Calu3 (cell line): ENCODE data around the gene MRPL33. TPM values are rescaled to one million over a fixed set of nuclear protein-coding genes. Genes with fewer than 3 reads are reported as not detected.
A peak's percentile ranks its signal among the peaks of the same experiment; 100 is the strongest.

ENCODE experiments used
- BruUV-seq: library from RNA; stranded (reverse); fragments of 400-500 nt; replicated peaks from 2 replicates; lab custom pipeline; 2021; lab: Mats Ljungman, UMichigan
- CTCF ChIA-PET: fragments of 300-600 bp; sonication (Branson Sonifier 250); formaldehyde crosslinking; loops from one replicate; lab custom pipeline; 2022; ENCODE audit warnings: antibody characterized with exemption; lab: Charles Lee
- DNase-seq: peaks from one replicate; pipeline ENCODE4 v3.0.0; 2022
- H3K27ac Mint-ChIP-seq: one replicate; pipeline ENCODE4 v1.8.0; 2022; ENCODE audit warnings: mixed read lengths; ENCODE audit not compliant: unreplicated experiment
- H3K27me3 Mint-ChIP-seq: one replicate; pipeline ENCODE4 v1.8.0; 2022; ENCODE audit warnings: mixed read lengths; ENCODE audit not compliant: unreplicated experiment
- H3K36me3 Mint-ChIP-seq: one replicate; pipeline ENCODE4 v1.8.0; 2022; ENCODE audit warnings: mild to moderate bottlenecking, moderate library complexity, mixed read lengths; ENCODE audit not compliant: insufficient read depth, unreplicated experiment
- H3K4me1 Mint-ChIP-seq: one replicate; pipeline ENCODE4 v1.8.0; 2022; ENCODE audit warnings: mild to moderate bottlenecking, low read depth, mixed read lengths; ENCODE audit not compliant: unreplicated experiment
- H3K4me3 Mint-ChIP-seq: one replicate; pipeline ENCODE4 v1.8.0; 2022; ENCODE audit warnings: mild to moderate bottlenecking, low read depth, moderate library complexity, mixed read lengths; ENCODE audit not compliant: unreplicated experiment
- H3K9me3 Mint-ChIP-seq: one replicate; pipeline ENCODE4 v1.8.0; 2022; ENCODE audit warnings: low read depth, mixed read lengths; ENCODE audit not compliant: unreplicated experiment
- CTCF ChIP-seq: fragments of 200-600 bp; IDR thresholded peaks from one replicate; pipeline ENCODE4 v1.8.0; 2022; ENCODE audit warnings: antibody characterized with exemption; ENCODE audit not compliant: unreplicated experiment
- intact Hi-C: fragments of 100-400 bp; cut with micrococcal nuclease; formaldehyde crosslinking; loops from one replicate; pipeline ENCODE4 v1.10.0; 2022; ENCODE audit not compliant: unreplicated experiment
- total RNA-seq: library from RNA; stranded (reverse); gene quantifications from 2 replicates; pipeline ENCODE4 v1.2.3, GENCODE V29; 2022

MRPL33 gene
- total RNA-seq, 1 experiment from 2014 or later, result 82.9 TPM

GRCh38 chr2:27728081-27728858, 43.2 kb upstream of the MRPL33 start:
- intact Hi-C loops, result no loop called here
- Mint-ChIP-seq H3K27ac (peak overlapping the region; percentile 83), H3K36me3 (no peaks in the 10 kb centered on the region), H3K9me3 (no peaks in the 10 kb centered on the region), H3K4me3 (no peak overlapping the region), H3K27me3 (no peaks in the 10 kb centered on the region), H3K4me1 (peaks cover 49% of the 10 kb centered on the region)
- TF ChIP-seq CTCF, result no peak
- DNase-seq, result no peak
- CTCF ChIA-PET, result interaction anchor here (1.0 kb wide), 1 partner anchor 25 kb away, joined by 3 read pairs; no protein-coding TSS in a partner anchor
- BruUV-seq, result no TSS peak

- Mint-ChIP-seq H3K27me3 (no peaks in the 10 kb centered on the region), H3K36me3 (no peaks in the 10 kb centered on the region), H3K4me3 (no peak overlapping the region), H3K4me1 (peaks cover 42% of the 10 kb centered on the region), H3K27ac (peak overlapping the region; percentile 83), H3K9me3 (no peaks in the 10 kb centered on the region)
- DNase-seq, result no peak
- CTCF ChIA-PET, result no interaction called here
- TF ChIP-seq CTCF, result no peak
- BruUV-seq, result no TSS peak
- intact Hi-C loops, result no loop called here
These were observed 42.3 kb upstream of the MRPL33 start for GRCh38 chr2:27729198-27729597.

GRCh38 chr2:27729614-27730013, 41.9 kb upstream of the MRPL33 start:
- intact Hi-C loops, result no loop called here
- CTCF ChIA-PET, result no interaction called here
- no peaks in the 10 kb centered on the region for H3K36me3 Mint-ChIP-seq
- H3K27me3 Mint-ChIP-seq, result no peaks in the 10 kb centered on the region
- TF ChIP-seq CTCF, result no peak
- no peak for DNase-seq
- peaks cover 43% of the 10 kb centered on the region for H3K4me1 Mint-ChIP-seq
- BruUV-seq, result no TSS peak
- H3K9me3 Mint-ChIP-seq, result no peaks in the 10 kb centered on the region
- H3K27ac Mint-ChIP-seq, result no peak overlapping the region
- H3K4me3 Mint-ChIP-seq, result no peak overlapping the region

GRCh38 chr2:27730261-27730662, 41.3 kb upstream of the MRPL33 start:
- CTCF ChIA-PET, result interaction anchor here (0.7 to 1.1 kb wide), 2 partner anchors 22 to 24 kb away, joined by 3 to 5 read pairs; no protein-coding TSS in a partner anchor
- DNase-seq, result no peak
- Mint-ChIP-seq H3K27ac (no peak overlapping the region), H3K9me3 (no peaks in the 10 kb centered on the region), H3K4me1 (peaks cover 50% of the 10 kb centered on the region), H3K27me3 (no peaks in the 10 kb centered on the region), H3K4me3 (no peak overlapping the region), H3K36me3 (no peaks in the 10 kb centered on the region)
- TF ChIP-seq CTCF, result no peak
- no TSS peak for BruUV-seq
- intact Hi-C loops, result no loop called here
